Measurements from ENCODE around the gene GJB2. TPM values are rescaled to one million over a fixed set of nuclear protein-coding genes. Genes with fewer than 3 reads are reported as not detected.

The GJB2 gene
- total RNA-seq, 2 donors from 2014 or later = 1.5 to 3.8 TPM

DNA sequence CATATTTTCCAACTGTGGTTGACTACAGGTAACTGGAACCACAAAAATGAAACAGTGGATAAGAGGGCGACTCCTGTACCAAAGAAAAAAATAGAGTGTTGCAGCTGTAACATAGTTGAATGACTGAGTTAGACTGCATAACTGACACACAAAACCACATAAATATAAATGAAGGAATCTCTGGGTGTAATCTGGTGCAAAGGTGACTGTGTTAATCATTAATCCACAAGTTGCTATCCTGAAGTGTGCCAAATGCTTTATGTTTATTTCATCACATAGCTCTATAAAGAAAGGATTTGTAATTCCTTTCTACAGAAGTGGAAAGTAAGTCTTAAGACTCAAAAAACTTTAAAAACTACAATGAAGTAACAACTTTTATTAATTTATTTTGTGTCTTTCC is 6.0 kb upstream of the GJB2 start:
- Histone ChIP-seq H3K36me3 (no peaks in the 10 kb centered on the region), H3K9me3 (peaks cover 2% of the 10 kb centered on the region), H3K27ac (no peak overlapping the region), H3K4me1 (replicated peaks) (no peaks in the 10 kb centered on the region), H3K27me3 (replicated peaks; ENCODE audit: insufficient read depth) (no peaks in the 10 kb centered on the region), H3K4me3 (no peak overlapping the region)
- TF ChIP-seq CTCF (IDR thresholded peaks at IDR 0.05) (no peak), POLR2A (IDR thresholded peaks at IDR 0.05) (no peak)
- DNase-seq (ENCODE audit: low spot score) = no peak
- intact Hi-C loops (cut with DNase I) = loop anchor here (10.0 kb wide), 1 partner anchor 286 kb away; no protein-coding TSS in a partner anchor
- 81% methylated on average over 1 of the region's 1 CpG for WGBS

GRCh38 chr13:20197361-20197834 is 4.7 kb upstream of the GJB2 start:
- Histone ChIP-seq H3K27ac (no peak overlapping the region), H3K36me3 (no peaks in the 10 kb centered on the region), H3K4me3 (no peak overlapping the region), H3K27me3 (replicated peaks; ENCODE audit: insufficient read depth) (no peaks in the 10 kb centered on the region), H3K9me3 (no peaks in the 10 kb centered on the region), H3K4me1 (replicated peaks) (peaks cover 4% of the 10 kb centered on the region)
- intact Hi-C loops (cut with DNase I) = loop anchor here (10.0 kb wide), 1 partner anchor 287 kb away; no protein-coding TSS in a partner anchor
- 11% methylated on average over 5 of the region's 5 CpGs for WGBS
- TF ChIP-seq POLR2AphosphoS5 (IDR thresholded peaks at IDR 0.05) (no peak), CTCF (IDR thresholded peaks at IDR 0.05) (peak; percentile 19 to 53 (median 40))
- DNase-seq (ENCODE audit: low spot score) = no peak

GRCh38 chr13:20195801-20196200 is 3.1 kb upstream of the GJB2 start:
- WGBS = 78% methylated on average over 8 of the region's 8 CpGs
- TF ChIP-seq POLR2A (IDR thresholded peaks at IDR 0.05) (no peak), POLR2AphosphoS5 (IDR thresholded peaks at IDR 0.05) (no peak), CTCF (IDR thresholded peaks at IDR 0.05) (no peak)
- H3K27me3 ChIP-seq (replicated peaks; ENCODE audit: insufficient read depth) = no peaks in the 10 kb centered on the region
- DNase-seq (ENCODE audit: low spot score) = no peak
- H3K36me3 ChIP-seq = no peaks in the 10 kb centered on the region
- H3K27ac ChIP-seq = no peak overlapping the region
- peaks cover 5% of the 10 kb centered on the region for H3K4me1 ChIP-seq (replicated peaks)
- no peak overlapping the region for H3K4me3 ChIP-seq
- intact Hi-C loops (cut with DNase I) = loop anchor here (10.0 kb wide), 1 partner anchor 289 kb away; no protein-coding TSS in a partner anchor
- H3K9me3 ChIP-seq = no peaks in the 10 kb centered on the region

- DNase-seq (ENCODE audit: low spot score) = no peak
- TF ChIP-seq POLR2A (IDR thresholded peaks at IDR 0.05) = no peak
- no peak for TF ChIP-seq POLR2AphosphoS5 (IDR thresholded peaks at IDR 0.05)
- TF ChIP-seq CTCF (IDR thresholded peaks at IDR 0.05) = no peak
- H3K9me3 ChIP-seq = no peaks in the 10 kb centered on the region
- H3K4me1 ChIP-seq (replicated peaks) = peaks cover 5% of the 10 kb centered on the region
- no peak overlapping the region for H3K27ac ChIP-seq
- intact Hi-C loops (cut with DNase I) = loop anchor here (10.0 kb wide), 1 partner anchor 291 kb away; no protein-coding TSS in a partner anchor
- H3K4me3 ChIP-seq = no peak overlapping the region
- H3K36me3 ChIP-seq = no peaks in the 10 kb centered on the region
- WGBS = 37% methylated on average over 27 of the region's 27 CpGs
- H3K27me3 ChIP-seq (replicated peaks; ENCODE audit: insufficient read depth) = no peaks in the 10 kb centered on the region
Observed at GRCh38 chr13:20193907-20194631, 1.3 kb upstream of the GJB2 start.

All from prostate gland (tissue), 2 donors.